ENCODE data around the gene LPCAT2. TPM values are rescaled to one million over a fixed set of nuclear protein-coding genes. Genes with fewer than 3 reads are reported as not detected.

Gene LPCAT2
- total and polyA plus RNA-seq, 2 donors (not counting 3 experiments of a cell fraction or from before 2014, with no cell fraction given) = 64.5 to 72.9 TPM

GRCh38 chr16:55501549-55502322, 7.1 kb upstream of the LPCAT2 start:
- Histone ChIP-seq H3K9ac (replicated peaks; ENCODE audit: extremely low read depth, insufficient read depth, low read length) (peak overlapping the region; percentile 6), H3K9me1 (replicated peaks; ENCODE audit: control insufficient read depth, extremely low read depth, insufficient read depth, low read length) (no peaks in the 10 kb centered on the region), H3K79me2 (ENCODE audit: control insufficient read depth, insufficient read depth, low read length) (no peaks in the 10 kb centered on the region), H3K27me3 (ENCODE audit: control insufficient read depth in 2 of 2, insufficient read depth in 2 of 2, low read length in 2 of 2) (no peaks in the 10 kb centered on the region), H3K4me3 (replicated peaks in 1 of 3; ENCODE audit: insufficient read depth in 1 of 3, low read depth in 1 of 3, low read length in 3 of 3) (no peak overlapping the region), H2AFZ (ENCODE audit: low read depth, low read length) (no peak overlapping the region), H4K20me1 (replicated peaks; ENCODE audit: control insufficient read depth, extremely low read depth, insufficient read depth, low read length) (no peaks in the 10 kb centered on the region), H3K27ac (ENCODE audit: insufficient read depth, low read depth, low read length) (peak overlapping the region; percentile 95), H3K9me3 (replicated peaks; ENCODE audit: control insufficient read depth, insufficient read depth, low read length) (no peaks in the 10 kb centered on the region), H3K36me3 (ENCODE audit: control insufficient read depth in 2 of 2, extremely low read depth in 1 of 2, insufficient read depth in 2 of 2, low read length in 2 of 2) (peaks cover 39 to 44% of the 10 kb centered on the region in 2 experiments), H3K4me1 (ENCODE audit: control insufficient read depth, extremely low read depth, insufficient read depth, low read length) (peaks cover 69% of the 10 kb centered on the region), H3K4me2 (ENCODE audit: insufficient read depth, low read length) (no peak overlapping the region)
- FAIRE-seq (no peak), DNase-seq (ENCODE audit: low read depth, low spot score) (no peak)
- dilution Hi-C loops (cut with MboI; ENCODE audit: extremely low pct_ligation_motif_present, low sequenced_read_pairs) (no loop called here), intact Hi-C loops (cut with micrococcal nuclease) (loop anchor here (2.0 to 5.0 kb wide), 2 partner anchors 57 to 1984 kb away; no protein-coding TSS in a partner anchor)
- no TSS peak for BruUV-seq (replicated peaks)
- CTCF ChIA-PET = interaction anchor here (0.6 to 5.5 kb wide), 14 partner anchors 8 to 201 kb away, joined by 3 to 34 read pairs (median 4); partner anchors contain the start of gene CAPNS2
- TF ChIP-seq GATA2 (IDR thresholded peaks at IDR 0.05; ENCODE audit: insufficient read depth, insufficient read length, low read depth, low read length) (no peak), CTCF (IDR thresholded peaks at IDR 0.05; ENCODE audit: extremely low read depth in 1 of 2, insufficient read depth in 1 of 2, low read depth in 1 of 2, low read length in 2 of 2) (peak; percentile 47 to 59)
- POLR2A ChIA-PET = no interaction called here

GRCh38 chr16:55502801-55503366, 6.0 kb upstream of the LPCAT2 start:
- CTCF ChIA-PET = interaction anchor here (0.6 to 5.5 kb wide), 9 partner anchors 10 to 199 kb away, joined by 3 to 34 read pairs (median 4); no protein-coding TSS in a partner anchor
- Histone ChIP-seq H3K9ac (replicated peaks; ENCODE audit: extremely low read depth, insufficient read depth, low read length) (peak overlapping the region; percentile 28), H2AFZ (ENCODE audit: low read depth, low read length) (no peak overlapping the region), H3K4me1 (ENCODE audit: control insufficient read depth, extremely low read depth, insufficient read depth, low read length) (peaks cover 58% of the 10 kb centered on the region), H3K36me3 (ENCODE audit: control insufficient read depth in 2 of 2, extremely low read depth in 1 of 2, insufficient read depth in 2 of 2, low read length in 2 of 2) (peaks cover 40 to 46% of the 10 kb centered on the region in 2 experiments), H3K4me2 (ENCODE audit: insufficient read depth, low read length) (no peak overlapping the region), H4K20me1 (replicated peaks; ENCODE audit: control insufficient read depth, extremely low read depth, insufficient read depth, low read length) (no peaks in the 10 kb centered on the region), H3K27me3 (ENCODE audit: control insufficient read depth in 2 of 2, insufficient read depth in 2 of 2, low read length in 2 of 2) (no peaks in the 10 kb centered on the region), H3K9me3 (replicated peaks; ENCODE audit: control insufficient read depth, insufficient read depth, low read length) (no peaks in the 10 kb centered on the region), H3K27ac (ENCODE audit: insufficient read depth, low read depth, low read length) (peak overlapping the region; percentile 95), H3K4me3 (replicated peaks in 1 of 3; ENCODE audit: insufficient read depth in 1 of 3, low read depth in 1 of 3, low read length in 3 of 3) (no peak overlapping the region), H3K9me1 (replicated peaks; ENCODE audit: control insufficient read depth, extremely low read depth, insufficient read depth, low read length) (no peaks in the 10 kb centered on the region), H3K79me2 (ENCODE audit: control insufficient read depth, insufficient read depth, low read length) (no peaks in the 10 kb centered on the region)
- POLR2A ChIA-PET = no interaction called here
- peak; percentile 87 for FAIRE-seq
- BruUV-seq (replicated peaks) = no TSS peak
- peak; percentile 76 for DNase-seq (ENCODE audit: low read depth, low spot score)
- peak; percentile 37 for TF ChIP-seq POLR2A (IDR thresholded peaks at IDR 0.05; ENCODE audit: low read depth, low read length)
- no peak for TF ChIP-seq FOS (IDR thresholded peaks at IDR 0.05; ENCODE audit: borderline replicate concordance, insufficient read depth, low read length)
- TF ChIP-seq POLR2AphosphoS5 (IDR thresholded peaks at IDR 0.05; ENCODE audit: insufficient read depth, low read depth, low read length) = peak; percentile 52
- dilution Hi-C loops (cut with MboI; ENCODE audit: extremely low pct_ligation_motif_present, low sequenced_read_pairs) (no loop called here), intact Hi-C loops (cut with micrococcal nuclease) (loop anchor here (5.0 kb wide), 1 partner anchor 1986 kb away; no protein-coding TSS in a partner anchor)
